SK-N-DZ (cell line): Measurements from ENCODE around the gene RAB36.

ENCODE experiments used
- DNase-seq: peaks from one replicate; pipeline ENCODE4 v3.0.0-alpha.2; 2015; ENCODE audit warnings: low spot score

RAB36 gene

DNA sequence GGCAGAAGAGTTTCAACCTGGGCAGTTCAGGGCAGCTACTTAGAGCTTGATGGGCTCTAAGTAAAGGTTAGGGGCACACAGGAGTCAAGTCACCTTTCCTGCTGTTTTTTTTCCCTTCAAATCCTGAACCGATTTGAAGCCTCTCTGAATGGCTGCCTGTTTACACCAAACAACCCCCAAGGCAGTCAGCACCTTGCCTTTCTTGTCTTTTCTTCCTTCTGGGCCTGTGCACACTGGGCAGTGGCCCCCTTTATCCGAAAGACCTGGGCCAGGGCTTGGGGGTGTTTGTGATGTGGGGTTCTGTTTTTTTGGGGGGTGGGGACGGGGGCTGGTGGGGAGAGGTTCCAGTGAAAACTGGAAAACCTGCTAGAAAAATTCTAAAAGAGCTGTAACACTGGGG, 7.8 kb upstream of the RAB36 start:
- DNase-seq: no peak

DNA sequence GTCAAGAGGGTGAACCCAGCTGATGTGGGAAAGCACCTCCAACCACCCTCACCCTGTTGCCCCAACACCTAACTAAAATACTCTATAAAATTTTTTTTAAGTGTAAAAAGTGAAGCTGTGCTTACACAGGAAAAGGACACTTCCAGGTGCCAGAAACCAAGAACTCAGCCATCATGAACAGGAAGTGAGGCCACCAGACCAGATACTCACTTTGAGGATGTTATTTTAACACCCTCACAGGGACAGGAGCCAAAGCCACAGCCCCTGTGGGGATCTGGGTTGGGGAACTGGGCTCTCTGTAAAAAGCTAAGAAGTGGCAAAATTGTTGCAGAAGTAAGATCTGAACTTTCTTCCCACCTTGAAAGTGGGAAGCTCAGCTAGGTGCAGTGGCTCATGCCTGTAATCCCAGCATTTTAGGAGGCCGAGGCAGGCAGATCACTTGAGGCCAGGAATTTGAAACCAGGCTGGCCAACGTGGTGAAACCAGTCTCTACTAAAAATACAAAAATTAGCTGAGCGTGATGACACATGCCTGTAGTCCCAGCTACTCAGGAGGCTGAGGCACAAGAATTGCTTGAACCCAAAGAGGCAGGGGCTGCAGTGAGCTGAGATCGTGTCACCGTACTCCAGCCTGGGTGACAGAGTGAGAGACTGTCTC, 7.2 kb upstream of the RAB36 start:
- DNase-seq: no peak

DNA sequence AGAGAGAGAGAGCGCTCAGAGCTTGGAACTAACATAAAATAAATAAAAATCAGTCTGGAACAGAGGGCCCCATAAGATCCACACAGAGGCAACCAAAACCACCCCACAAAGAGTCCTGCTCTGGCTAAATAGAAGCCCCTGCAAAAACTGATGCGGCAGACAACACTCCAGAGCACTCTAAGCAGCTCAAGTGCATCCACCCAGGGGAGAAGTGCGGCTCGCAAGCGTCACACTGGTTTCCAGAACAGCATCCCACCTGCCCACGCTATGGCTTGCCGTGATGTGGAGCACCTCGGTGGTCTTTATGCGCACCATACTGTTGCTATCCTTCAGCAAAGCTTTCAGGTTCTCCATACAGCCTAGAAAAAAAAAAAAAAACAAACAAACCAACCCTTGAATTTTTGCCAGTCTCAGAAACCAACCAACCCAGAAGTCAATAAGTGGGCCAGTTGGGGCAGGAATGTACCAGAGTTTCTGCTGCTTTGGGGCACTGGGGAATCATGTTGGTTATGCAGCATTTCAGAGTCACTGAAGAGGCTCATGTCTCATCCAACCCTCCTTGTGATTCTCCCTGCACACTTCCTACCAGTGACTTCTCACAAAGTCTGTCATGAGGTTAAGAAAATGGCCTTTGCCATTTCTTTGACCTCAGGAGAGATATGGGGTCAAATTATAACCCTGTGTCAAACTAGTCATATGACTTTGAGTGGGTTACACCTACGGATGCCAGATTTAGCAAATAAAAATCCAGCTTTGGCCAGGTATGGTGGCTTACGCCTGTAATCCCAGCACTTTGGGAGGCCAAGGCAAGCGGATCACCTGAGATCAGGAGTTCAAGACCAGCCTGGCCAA, 6.5 kb upstream of the RAB36 start:
- DNase-seq: no peak

DNA sequence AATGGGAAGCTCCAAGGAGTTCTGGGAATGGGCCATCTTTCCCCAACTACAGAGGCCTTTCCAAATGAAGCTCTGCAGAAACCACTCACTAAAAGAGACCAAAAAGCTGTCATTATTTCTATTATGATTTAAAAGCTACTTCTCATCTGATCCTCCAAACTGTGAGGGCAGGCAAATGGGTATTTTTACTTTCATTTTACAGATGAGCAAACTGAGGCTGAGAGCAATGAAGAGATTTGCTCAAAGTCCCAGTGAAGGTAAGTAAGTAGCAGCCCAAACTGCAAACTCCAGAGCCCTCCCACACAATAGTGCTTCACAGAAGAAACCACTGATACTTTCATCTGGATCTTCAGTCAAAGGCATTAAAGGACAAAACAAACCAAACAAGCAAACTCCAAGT, 4.9 kb upstream of the RAB36 start:
- DNase-seq: no peak

DNA sequence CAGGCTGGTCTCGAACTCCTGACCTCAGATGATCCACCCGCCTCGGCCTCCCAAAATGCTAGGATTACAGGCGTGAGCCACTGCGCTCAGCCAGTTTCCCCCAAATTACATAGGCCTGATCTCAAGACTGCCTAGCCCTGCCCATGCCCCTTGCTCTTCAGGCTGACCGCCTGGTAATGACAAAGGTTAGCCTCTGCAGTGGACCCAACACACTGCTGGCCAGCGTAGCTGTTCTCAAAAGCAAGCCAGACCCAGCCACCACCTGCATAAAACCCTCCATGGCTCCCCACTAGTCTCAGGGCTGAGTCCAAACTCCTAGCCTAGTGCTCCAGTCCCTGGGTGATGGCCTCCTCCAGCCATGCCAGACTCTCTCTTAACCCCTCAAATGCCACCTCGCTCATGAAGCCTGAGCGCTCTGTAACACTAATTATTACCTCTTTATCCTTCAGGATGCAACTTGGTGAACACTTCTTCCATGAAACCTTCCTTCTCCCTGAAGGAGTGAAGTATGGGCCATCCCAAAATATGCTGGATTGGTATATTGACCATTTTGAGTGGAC, 2.7 kb upstream of the RAB36 start:
- no peak for DNase-seq

DNA sequence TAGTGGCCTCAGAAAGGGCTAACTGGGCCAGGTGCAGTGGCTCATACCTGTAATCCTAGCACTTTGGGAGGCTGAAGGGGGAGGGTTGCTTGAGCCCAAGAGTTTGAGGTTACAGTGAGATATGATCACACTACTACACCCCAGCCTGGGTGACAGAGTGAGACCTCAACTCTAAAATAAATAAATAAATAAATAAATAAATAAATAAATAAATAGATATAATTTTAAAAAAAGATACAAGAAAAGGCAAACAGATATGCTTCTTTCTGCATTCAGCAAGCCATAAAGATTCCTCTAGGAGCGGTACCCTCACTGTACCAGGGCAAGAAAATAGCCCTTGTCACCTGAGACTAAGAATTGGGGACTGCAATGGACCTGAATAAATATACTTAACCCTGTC, 2.2 kb upstream of the RAB36 start:
- no peak for DNase-seq

DNA sequence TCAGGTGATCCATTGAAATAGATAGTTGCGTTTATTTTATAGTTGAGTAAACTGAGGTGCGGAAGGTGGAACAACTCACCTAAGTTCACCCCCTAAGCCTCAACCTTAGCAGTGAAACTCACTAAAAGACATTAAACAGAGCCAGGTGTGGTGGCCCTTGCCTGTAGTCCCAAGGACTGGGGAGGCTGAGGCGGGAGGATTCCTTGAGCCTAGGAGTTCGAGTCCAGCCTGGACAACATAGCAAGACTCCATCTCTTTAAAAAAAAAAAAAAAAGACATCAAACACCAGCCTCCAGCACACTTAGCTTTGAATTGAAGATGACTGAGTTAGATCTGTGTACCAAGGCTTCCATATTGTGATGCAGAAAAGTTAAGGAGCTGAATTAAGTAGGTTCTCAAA, 845 bp upstream of the RAB36 start:
- DNase-seq: no peak

- DNase-seq: no peak
Measured at GRCh38 chr22:23145878-23146470, 697 bp downstream of the RAB36 start.

GRCh38 chr22:23146478-23147205, 1.4 kb downstream of the RAB36 start:
- no peak for DNase-seq

GRCh38 chr22:23147617-23148387, 2.5 kb downstream of the RAB36 start:
- DNase-seq: no peak

DNA sequence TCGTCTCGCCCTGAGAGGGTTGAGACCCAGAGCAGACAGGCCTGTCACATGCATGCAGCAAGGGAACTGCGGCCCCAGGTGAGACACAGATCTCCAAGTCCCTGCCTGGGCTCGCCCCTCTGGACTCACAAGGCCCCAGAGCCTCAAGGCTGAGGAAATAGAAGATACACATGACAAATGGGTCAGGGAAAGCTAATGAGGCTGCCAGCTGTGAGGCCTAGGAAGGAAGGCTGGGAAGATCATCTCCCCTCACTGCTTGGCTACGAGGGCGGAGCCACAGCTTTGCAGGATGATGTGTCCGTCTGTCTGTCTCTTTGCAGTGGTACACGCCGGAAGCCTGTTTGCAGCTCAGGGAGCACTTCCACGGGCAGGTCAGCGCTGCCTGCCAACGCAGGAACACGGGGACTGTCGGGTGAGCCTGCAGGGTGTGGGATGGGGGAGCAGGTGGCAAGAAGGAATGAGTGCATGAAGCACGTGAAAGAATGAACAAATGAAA, 4.5 kb downstream of the RAB36 start:
- DNase-seq: no peak

GRCh38 chr22:23150762-23151161, 5.5 kb downstream of the RAB36 start:
- DNase-seq: no peak

DNA sequence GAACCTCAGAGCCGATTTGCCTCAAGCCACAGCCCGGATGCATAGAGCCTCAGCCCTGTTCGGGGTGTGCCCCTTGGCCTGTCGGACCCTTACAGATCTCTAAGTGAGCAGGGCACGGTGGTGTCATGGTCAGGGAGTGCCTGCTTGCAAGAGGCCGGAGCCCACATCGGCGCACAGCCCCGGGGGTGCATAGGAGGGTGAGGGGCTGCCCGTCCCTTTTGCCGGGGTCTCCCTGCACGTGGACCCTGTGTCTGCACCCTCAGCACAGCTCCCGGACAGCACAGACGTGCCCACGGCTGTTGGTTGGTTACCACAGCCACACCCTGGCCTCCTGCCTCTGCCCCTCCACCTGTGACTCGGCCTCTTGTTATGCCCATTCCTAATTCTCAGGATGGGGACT, 6.5 kb downstream of the RAB36 start:
- no peak for DNase-seq

GRCh38 chr22:23152238-23153114, 7.2 kb downstream of the RAB36 start:
- DNase-seq: no peak

- no peak for DNase-seq
Measured at GRCh38 chr22:23153994-23154393, 8.7 kb downstream of the RAB36 start.

GRCh38 chr22:23154461-23154860, 9.2 kb downstream of the RAB36 start:
- DNase-seq: no peak

GRCh38 chr22:23155143-23155542, 9.9 kb downstream of the RAB36 start:
- DNase-seq: no peak

DNA sequence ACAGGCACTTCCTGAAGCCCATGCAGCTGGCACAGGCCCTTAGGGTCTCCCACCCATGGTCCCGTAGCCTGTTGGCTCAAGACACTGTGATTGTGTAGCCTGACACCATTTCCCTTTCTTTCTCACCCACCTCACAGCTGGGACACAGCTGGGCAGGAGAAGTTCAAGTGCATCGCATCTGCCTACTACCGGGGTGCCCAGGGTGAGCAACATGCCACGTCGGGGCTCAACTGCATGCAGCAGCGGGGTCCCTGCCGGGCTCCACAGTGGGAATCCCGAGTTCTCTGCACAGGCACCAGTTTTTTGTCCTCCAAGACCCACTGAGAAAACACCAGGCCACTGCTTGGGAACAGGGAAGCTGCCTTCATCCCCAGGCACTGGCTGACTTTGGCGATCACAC, 10.6 kb downstream of the RAB36 start:
- no peak for DNase-seq

DNA sequence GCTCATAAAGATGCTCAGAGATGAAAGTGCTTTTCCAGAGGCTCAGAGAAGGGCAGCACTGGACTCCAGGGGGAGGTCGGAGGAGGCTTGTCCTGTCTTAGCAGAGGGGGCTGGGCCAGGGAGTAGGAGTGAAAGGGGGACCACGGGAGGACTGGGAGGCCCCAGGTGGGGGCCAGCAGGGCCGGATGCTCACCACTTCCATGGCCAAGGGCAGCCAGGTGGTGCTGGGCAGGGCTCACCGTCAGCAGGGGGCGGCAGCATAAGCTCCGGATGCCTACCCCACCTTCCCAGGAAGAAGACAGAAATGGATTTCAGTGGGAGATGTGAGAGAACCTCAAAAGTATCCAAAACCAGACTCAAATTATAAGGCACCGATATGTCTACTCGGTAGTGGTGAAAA, 11.0 kb downstream of the RAB36 start:
- no peak for DNase-seq
